ELR (cell line): ENCODE measurements around the gene BLTP3A.
A peak's percentile ranks its signal among the peaks of the same experiment; 100 is the strongest.

ENCODE experiments used
- DNase-seq: peaks from one replicate; pipeline ENCODE4 v3.0.0-alpha.2; 2015; ENCODE audit warnings: low read depth

The BLTP3A gene

DNA sequence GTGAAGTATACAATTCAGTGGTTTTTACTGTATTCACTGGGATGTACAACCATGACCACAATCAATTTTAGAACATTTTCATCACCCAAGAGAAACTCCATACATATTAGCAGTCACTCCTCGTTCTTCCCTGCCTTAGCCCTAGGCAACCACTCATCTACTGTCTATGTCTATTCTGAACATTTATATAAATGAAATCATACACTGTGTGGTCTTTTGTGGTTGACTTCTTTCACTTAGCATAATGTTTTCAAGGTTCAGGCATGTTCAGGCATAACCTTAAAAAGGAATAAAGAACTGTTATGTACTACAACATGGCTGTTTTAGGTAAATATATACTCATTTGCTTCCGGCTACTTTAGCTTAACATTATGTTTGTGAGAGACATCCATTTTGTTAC lies 37.3 kb downstream of the BLTP3A start:
- DNase-seq, result no peak

DNA sequence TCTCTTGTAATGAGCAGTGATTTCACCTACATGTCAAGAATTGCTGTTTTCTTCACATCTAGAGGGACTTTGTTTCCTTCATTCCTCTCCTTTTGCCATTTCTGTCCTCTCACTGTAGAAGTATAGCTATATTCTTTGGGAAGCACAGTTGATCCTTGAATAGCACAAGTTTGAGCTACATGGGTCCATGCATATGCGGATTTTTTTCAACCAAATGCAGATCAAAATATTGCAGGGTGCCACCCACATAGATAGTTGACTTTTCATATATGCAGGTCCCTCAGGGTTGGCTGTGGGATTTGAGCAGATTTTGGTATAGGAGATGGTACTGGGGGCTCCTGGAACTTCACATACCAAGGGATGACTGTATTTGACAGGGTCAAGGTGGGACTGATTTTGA lies 41.1 kb downstream of the BLTP3A start:
- no peak for DNase-seq

DNA sequence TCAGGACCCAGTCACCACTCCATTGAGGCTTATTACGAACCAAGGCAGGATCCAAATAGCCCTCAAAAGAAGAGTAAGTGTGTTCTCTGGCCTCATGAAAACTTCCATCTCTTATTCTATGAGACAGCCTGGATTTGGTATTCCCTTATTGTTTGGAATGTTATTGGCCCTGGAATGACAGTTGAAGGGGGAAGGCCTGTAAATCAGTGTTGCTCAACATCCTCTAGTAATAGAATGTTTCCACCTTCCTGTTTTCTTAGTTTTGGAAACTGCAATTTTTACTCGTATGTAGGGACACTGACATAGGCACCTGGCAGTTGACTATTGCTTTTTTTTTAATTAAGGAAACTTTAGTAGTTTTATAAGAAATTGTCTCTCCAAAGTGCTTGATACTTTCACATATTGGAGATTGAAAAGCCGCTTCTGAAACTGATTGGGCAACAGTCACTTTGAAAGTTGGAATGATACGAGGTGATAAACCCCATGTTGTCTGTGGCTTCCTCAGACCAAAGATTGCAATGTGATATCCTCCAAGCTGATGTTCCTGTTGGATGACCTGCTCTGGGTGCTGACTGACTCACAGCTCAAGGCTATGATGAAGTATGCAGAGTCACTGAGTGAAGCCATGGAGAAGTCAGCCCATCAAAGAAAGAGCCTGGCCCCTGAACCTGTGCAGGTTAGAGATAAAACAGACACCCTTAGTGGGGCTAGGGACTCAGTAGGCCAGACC lies 43.1 kb downstream of the BLTP3A start:
- peak; percentile 80 for DNase-seq

DNA sequence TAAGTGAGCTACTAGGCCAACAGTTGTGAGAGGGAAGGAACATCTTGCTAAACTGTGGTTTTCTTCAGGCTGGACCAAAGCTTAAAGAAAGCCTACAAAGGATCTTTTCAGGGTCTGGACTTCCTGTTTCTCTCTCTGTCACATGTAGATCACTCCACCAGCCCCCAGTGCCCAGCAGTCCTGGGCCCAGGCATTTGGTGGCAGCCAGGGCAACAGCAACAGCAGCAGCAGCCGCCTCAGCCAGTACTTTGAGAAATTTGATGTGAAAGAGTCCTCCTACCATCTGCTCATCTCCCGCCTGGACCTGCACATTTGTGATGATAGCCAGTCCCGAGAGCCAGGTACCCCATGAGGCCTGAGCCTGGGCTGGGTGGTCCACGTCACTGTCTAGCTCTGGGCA lies 44.1 kb downstream of the BLTP3A start:
- no peak for DNase-seq

DNA sequence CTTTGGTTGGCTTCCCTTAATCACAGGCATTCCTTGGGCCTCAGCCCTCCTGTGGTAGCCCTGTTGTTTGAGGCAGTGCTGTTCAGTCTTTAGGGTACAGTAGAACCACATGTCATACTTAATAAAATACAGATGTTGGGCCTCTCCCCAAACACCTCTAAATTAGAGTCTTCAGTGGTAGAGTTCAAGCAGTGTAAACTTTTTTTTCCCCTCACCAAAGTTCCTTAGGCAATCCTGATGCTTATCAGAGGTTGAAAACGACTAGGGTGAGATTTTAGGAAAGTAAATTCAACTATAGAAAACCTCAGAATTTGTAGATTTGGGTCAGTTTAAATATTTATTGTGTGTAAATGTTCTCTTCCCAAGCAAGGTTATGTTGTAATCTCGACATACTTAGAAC lies 44.6 kb downstream of the BLTP3A start:
- no peak for DNase-seq

DNA sequence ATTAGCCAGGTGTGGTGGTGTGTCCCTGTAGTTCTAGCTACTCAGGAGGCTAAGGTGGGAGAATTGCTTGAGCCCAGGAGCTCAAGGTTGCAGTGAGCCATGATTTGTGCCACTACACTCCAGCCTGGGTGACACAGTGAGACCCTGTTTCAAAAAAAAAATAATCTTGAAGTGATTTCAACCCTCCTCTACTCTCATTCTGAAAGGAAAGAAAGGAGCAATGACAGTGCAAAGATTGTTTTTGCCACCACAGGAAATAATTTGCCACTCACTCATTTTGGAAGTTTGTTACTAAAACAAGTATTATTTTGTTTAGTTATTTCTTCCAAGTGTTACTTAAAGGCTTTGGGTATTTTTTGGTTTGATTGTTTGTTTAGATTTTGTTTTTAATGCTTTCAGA lies 45.6 kb downstream of the BLTP3A start:
- DNase-seq, result no peak

- DNase-seq, result peak; percentile 11
Measured at GRCh38 chr6:34839666-34840352, 47.9 kb downstream of the BLTP3A start.
